ENCODE results near the gene BRINP2.

BRINP2 gene

GRCh38 chr1:177256153-177257075 is 85.7 kb downstream of the BRINP2 start:
- H3K4me3 ChIP-seq (ENCODE audit: low read depth, low read length), result no peak overlapping the region
- DNase-seq (ENCODE audit: low read depth), result peak; percentile 1
- peak; percentile 61 for TF ChIP-seq CTCF (IDR thresholded peaks at IDR 0.05; ENCODE audit: low read depth, low read length, missing control alignments)

GRCh38 chr1:177257128-177257527 is 86.4 kb downstream of the BRINP2 start:
- TF ChIP-seq CTCF (IDR thresholded peaks at IDR 0.05; ENCODE audit: low read depth, low read length, missing control alignments), result no peak

GRCh38 chr1:177257576-177257975 is 86.8 kb downstream of the BRINP2 start:
- H3K4me3 ChIP-seq (ENCODE audit: low read depth, low read length), result no peak overlapping the region
- no peak for DNase-seq (ENCODE audit: low read depth)
- TF ChIP-seq CTCF (IDR thresholded peaks at IDR 0.05; ENCODE audit: low read depth, low read length, missing control alignments), result no peak

More at GRCh38 chr1:177257128-177257527, 86.4 kb downstream of the BRINP2 start:
- DNase-seq (ENCODE audit: low read depth), result no peak
- no peak overlapping the region for H3K4me3 ChIP-seq (ENCODE audit: low read depth, low read length)

GRCh38 chr1:177270863-177271262 is 100.1 kb downstream of the BRINP2 start:
- H3K4me3 ChIP-seq (ENCODE audit: low read depth, low read length), result no peak overlapping the region
- TF ChIP-seq CTCF (IDR thresholded peaks at IDR 0.05; ENCODE audit: low read depth, low read length, missing control alignments), result no peak
- DNase-seq (ENCODE audit: low read depth), result no peak

- DNase-seq (ENCODE audit: low read depth), result no peak
- TF ChIP-seq CTCF (IDR thresholded peaks at IDR 0.05; ENCODE audit: low read depth, low read length, missing control alignments), result no peak
- H3K4me3 ChIP-seq (ENCODE audit: low read depth, low read length), result no peak overlapping the region
Measured at GRCh38 chr1:177273141-177273540, 102.4 kb downstream of the BRINP2 start.

- no peak for TF ChIP-seq CTCF (IDR thresholded peaks at IDR 0.05; ENCODE audit: low read depth, low read length, missing control alignments)
- no peak for DNase-seq (ENCODE audit: low read depth)
- H3K4me3 ChIP-seq (ENCODE audit: low read depth, low read length), result no peak overlapping the region
Measured at GRCh38 chr1:177274687-177275211, 104.0 kb downstream of the BRINP2 start.
